A673 (cell line): ENCODE data around the gene NUDT3. TPM values are rescaled to one million over a fixed set of nuclear protein-coding genes. Genes with fewer than 3 reads are reported as not detected.
"Not testable (repeated sequence)": the region's sequence is repeated elsewhere in the genome, so short reads cannot be mapped to it uniquely, and the experiment has no call there.

ENCODE experiments used
- BruUV-seq: library from RNA; stranded (reverse); fragments of 400-500 nt; replicated peaks from 2 replicates; lab custom pipeline; 2021; lab: Mats Ljungman, UMichigan
- CTCF ChIA-PET: fragments of 300-600 bp; sonication (Branson Sonifier 250); formaldehyde crosslinking; loops from one replicate; lab custom pipeline; 2022; ENCODE audit warnings: antibody characterized with exemption; lab: Charles Lee
- POLR2A ChIA-PET: fragments of 300-600 bp; sonication (Branson Sonifier 250); formaldehyde crosslinking; loops from one replicate; lab custom pipeline; 2022; ENCODE audit warnings: antibody characterized with exemption; ENCODE audit not compliant: low non-redundant PET; lab: Charles Lee
- DNase-seq: peaks from one replicate; pipeline ENCODE4 v3.0.0-alpha.2; 2015; ENCODE audit warnings: low spot score
- H3K27ac ChIP-seq: fragments of 200-600 bp; sonication (generic); 2 replicates; pipeline ENCODE4 v1.5.1; 2016; ENCODE audit warnings: mixed run types, low read depth, mild to moderate bottlenecking, mixed read lengths, antibody characterized with exemption, low read length; ENCODE audit not compliant: poor library complexity, severe bottlenecking
- H3K27me3 ChIP-seq: fragments of 200-600 bp; sonication (generic); replicated peaks from 2 replicates; pipeline ENCODE4 v1.6.1; 2017; ENCODE audit warnings: mixed run types, low read depth, mild to moderate bottlenecking, mixed read lengths, antibody characterized with exemption, low read length; ENCODE audit not compliant: insufficient read depth, poor library complexity
- H3K36me3 ChIP-seq: fragments of 200-600 bp; sonication (generic); 2 replicates; pipeline ENCODE4 v1.6.1; 2016; ENCODE audit warnings: mixed run types, mild to moderate bottlenecking, mixed read lengths, antibody characterized with exemption, low read length; ENCODE audit not compliant: insufficient read depth, poor library complexity, severe bottlenecking
- H3K4me1 ChIP-seq: fragments of 200-600 bp; sonication (generic); 2 replicates; pipeline ENCODE4 v1.6.1; 2017; ENCODE audit warnings: mixed run types, mild to moderate bottlenecking, mixed read lengths, antibody characterized with exemption, low read length; ENCODE audit not compliant: insufficient read depth, poor library complexity, severe bottlenecking
- H3K4me3 ChIP-seq: fragments of 200-600 bp; sonication (generic); 2 replicates; pipeline ENCODE4 v1.5.1; 2016; ENCODE audit warnings: low read depth, mixed run types, mild to moderate bottlenecking, mixed read lengths, low read length; ENCODE audit not compliant: poor library complexity, severe bottlenecking
- H3K9me3 ChIP-seq: fragments of 200-600 bp; sonication (generic); 2 replicates; pipeline ENCODE4 v1.6.1; 2016; ENCODE audit warnings: mixed run types, low read depth, mild to moderate bottlenecking, mixed read lengths, antibody characterized with exemption, low read length; ENCODE audit not compliant: poor library complexity, severe bottlenecking
- EZH2 ChIP-seq: fragments of 200-600 bp; sonication (generic); IDR thresholded peaks from 2 replicates; pipeline ENCODE4 v1.6.1; 2017; ENCODE audit warnings: borderline replicate concordance, low read depth, mild to moderate bottlenecking, mixed read lengths, antibody characterized with exemption, low read length; ENCODE audit not compliant: poor library complexity, severe bottlenecking
- intact Hi-C: fragments of 100-400 bp; cut with micrococcal nuclease; formaldehyde crosslinking; loops from one replicate; pipeline ENCODE4 v1.10.0; 2022; ENCODE audit not compliant: unreplicated experiment
- total RNA-seq: library from RNA; stranded (reverse); gene quantifications from 2 replicates; pipeline ENCODE4 v1.2.3, GENCODE V29; 2021
- TF ChIP-seq, protein P1 (sequence below): fragments of 300-800, 200-600 bp; sonication (generic); conservative IDR thresholded peaks from 2 replicates; pipeline ENCODE4 v1.5.1; 2017; ENCODE audit warnings: low read depth, mild to moderate bottlenecking, antibody characterized with exemption, low read length, moderate library complexity, mixed read lengths

Gene NUDT3
- total RNA-seq, 1 experiment from 2014 or later, result 34.1 TPM

DNA sequence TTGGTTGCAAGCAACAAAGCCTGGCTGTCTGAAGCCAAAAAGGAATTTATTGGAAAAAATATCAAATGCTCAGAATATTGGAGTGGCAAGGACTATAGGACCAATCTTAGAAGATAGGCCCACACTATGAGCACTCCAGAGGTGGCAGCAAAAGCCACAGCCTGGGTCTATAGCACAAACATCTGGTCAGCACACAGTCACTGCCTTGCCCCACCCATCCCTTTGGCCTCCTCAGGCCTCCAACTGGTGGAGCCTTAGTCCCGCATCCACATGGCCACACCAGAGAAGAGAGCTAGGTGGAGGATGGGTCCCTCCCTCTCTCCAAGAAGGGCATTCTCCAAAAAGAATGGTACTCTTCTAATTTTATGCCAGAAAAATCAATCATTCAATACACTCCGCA, 14.0 kb downstream of the NUDT3 start:
- ChIA-PET POLR2A (no interaction called here), CTCF (no interaction called here)
- DNase-seq, result no peak
- Histone ChIP-seq H3K9me3 (no peaks in the 10 kb centered on the region), H3K36me3 (no peaks in the 10 kb centered on the region), H3K4me3 (no peak overlapping the region), H3K27me3 (no peaks in the 10 kb centered on the region), H3K4me1 (peaks cover 6% of the 10 kb centered on the region), H3K27ac (no peak overlapping the region)
- BruUV-seq, result no TSS peak
- TF ChIP-seq, protein P1, sequence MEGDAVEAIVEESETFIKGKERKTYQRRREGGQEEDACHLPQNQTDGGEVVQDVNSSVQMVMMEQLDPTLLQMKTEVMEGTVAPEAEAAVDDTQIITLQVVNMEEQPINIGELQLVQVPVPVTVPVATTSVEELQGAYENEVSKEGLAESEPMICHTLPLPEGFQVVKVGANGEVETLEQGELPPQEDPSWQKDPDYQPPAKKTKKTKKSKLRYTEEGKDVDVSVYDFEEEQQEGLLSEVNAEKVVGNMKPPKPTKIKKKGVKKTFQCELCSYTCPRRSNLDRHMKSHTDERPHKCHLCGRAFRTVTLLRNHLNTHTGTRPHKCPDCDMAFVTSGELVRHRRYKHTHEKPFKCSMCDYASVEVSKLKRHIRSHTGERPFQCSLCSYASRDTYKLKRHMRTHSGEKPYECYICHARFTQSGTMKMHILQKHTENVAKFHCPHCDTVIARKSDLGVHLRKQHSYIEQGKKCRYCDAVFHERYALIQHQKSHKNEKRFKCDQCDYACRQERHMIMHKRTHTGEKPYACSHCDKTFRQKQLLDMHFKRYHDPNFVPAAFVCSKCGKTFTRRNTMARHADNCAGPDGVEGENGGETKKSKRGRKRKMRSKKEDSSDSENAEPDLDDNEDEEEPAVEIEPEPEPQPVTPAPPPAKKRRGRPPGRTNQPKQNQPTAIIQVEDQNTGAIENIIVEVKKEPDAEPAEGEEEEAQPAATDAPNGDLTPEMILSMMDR, result no peak
- TF ChIP-seq EZH2, result no peak
- intact Hi-C loops, result no loop called here

DNA sequence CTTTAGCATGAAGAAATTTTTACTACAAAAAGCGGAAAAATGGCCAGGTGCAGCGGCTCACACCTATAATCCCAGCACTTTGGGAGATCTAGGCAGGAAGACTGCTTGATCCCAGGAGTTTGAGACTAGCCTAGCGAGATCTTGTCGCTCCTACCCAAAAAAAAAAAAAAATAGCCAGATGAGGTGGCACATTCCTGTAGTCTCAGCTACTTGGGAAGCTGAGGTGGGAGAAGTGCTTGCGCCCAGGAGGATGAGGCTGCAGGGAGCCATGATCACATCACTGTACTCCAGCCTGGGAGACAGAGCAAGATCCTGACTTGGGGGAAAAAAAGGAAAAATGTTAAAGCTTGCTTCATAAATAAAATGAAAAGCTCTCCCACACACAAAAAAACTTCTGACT, 14.5 kb downstream of the NUDT3 start:
- CTCF ChIA-PET, result no interaction called here

DNA sequence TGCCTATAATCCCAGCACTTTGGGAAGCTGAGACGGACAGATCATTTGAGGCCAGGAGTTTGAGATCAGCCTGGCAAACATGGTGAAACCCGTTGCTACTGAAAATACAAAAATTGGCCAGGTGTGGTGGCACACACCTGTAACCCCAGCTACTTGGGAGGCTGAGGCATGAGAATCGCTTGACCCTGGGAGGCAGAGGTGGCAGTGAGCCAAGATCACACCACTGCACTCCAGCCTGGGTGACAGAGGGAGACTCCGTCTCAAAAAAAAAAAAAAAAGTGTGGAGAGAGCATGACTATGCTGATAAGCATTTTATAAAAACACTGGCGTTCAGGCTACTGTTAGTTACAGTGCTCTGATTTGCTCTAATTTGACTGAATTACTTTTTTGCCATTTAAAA, 14.9 kb downstream of the NUDT3 start:
- BruUV-seq, POLR2A ChIA-PET: not testable (repeated sequence)

More for the DNA sequence above, 14.5 kb downstream of the NUDT3 start:
- POLR2A ChIA-PET, result no interaction called here
- DNase-seq, result no peak
- TF ChIP-seq, protein P1, result no peak
- TF ChIP-seq EZH2, result no peak
- intact Hi-C loops, result no loop called here
- no peaks in the 10 kb centered on the region for H3K36me3 ChIP-seq
- no TSS peak for BruUV-seq
- peaks cover under 1% of the 10 kb centered on the region for H3K4me1 ChIP-seq
- H3K9me3 ChIP-seq, result no peaks in the 10 kb centered on the region
- H3K27ac ChIP-seq, result no peak overlapping the region
- no peaks in the 10 kb centered on the region for H3K27me3 ChIP-seq
- no peak overlapping the region for H3K4me3 ChIP-seq

DNA sequence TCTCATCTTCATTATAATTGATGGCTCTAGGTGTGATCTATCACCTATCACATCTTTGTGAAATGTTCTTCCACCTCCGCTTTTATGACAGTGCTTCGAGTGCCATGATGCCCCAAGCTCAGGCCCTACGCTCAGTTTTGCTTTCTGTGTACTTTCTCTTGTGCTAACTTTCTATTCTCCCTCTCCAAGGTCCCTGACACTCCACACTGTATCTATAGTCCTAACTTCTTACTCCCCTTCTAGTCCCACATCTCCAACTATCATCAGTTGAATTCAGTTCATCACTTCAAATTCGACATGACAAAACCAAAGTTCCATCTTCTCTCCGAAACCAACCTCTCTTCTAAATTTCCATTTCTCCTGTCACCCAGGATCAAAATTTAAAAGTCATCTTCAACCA, 16.6 kb downstream of the NUDT3 start:
- intact Hi-C loops, result no loop called here
- TF ChIP-seq EZH2, result no peak
- TF ChIP-seq, protein P1, result no peak
- Histone ChIP-seq H3K27ac (no peak overlapping the region), H3K4me1 (no peaks in the 10 kb centered on the region), H3K27me3 (no peaks in the 10 kb centered on the region), H3K36me3 (no peaks in the 10 kb centered on the region), H3K4me3 (no peak overlapping the region), H3K9me3 (no peaks in the 10 kb centered on the region)
- CTCF ChIA-PET, result no interaction called here
- BruUV-seq, result no TSS peak
- POLR2A ChIA-PET, result no interaction called here
- DNase-seq, result no peak

More for the DNA sequence above, 14.9 kb downstream of the NUDT3 start:
- H3K27ac ChIP-seq, DNase-seq, H3K27me3 ChIP-seq, H3K4me3 ChIP-seq, H3K9me3 ChIP-seq, intact Hi-C loops, H3K4me1 ChIP-seq, H3K36me3 ChIP-seq, CTCF ChIA-PET: not testable (repeated sequence)
